Measurements from ENCODE around the gene PCGF3.
"Not testable (repeated sequence)": the region's sequence is repeated elsewhere in the genome, so short reads cannot be mapped to it uniquely, and the experiment has no call there.

The PCGF3 gene

GRCh38 chr4:704198-704891 is 1.3 kb upstream of the PCGF3 start:
- DNase-seq: no peak

- DNase-seq: no peak
These were observed 708 bp upstream of the PCGF3 start for GRCh38 chr4:704971-705277.

GRCh38 chr4:706083-706633 is 526 bp downstream of the PCGF3 start:
- not testable (repeated sequence) for DNase-seq

- DNase-seq: no peak
These were observed 1.4 kb downstream of the PCGF3 start for GRCh38 chr4:706834-707598.

GRCh38 chr4:707929-708630 is 2.4 kb downstream of the PCGF3 start:
- DNase-seq: no peak

GRCh38 chr4:708631-708933 is 3.0 kb downstream of the PCGF3 start:
- no peak for DNase-seq

GRCh38 chr4:709348-709747 is 3.7 kb downstream of the PCGF3 start:
- no peak for DNase-seq

GRCh38 chr4:710116-710515 is 4.5 kb downstream of the PCGF3 start:
- no peak for DNase-seq

- no peak for DNase-seq
These were observed 5.3 kb downstream of the PCGF3 start for GRCh38 chr4:710916-711315.

- DNase-seq: no peak
These were observed 6.5 kb downstream of the PCGF3 start for GRCh38 chr4:712093-712492.

- no peak for DNase-seq
These were observed 7.4 kb downstream of the PCGF3 start for GRCh38 chr4:712916-713632.

- DNase-seq: no peak
These were observed 8.5 kb downstream of the PCGF3 start for GRCh38 chr4:714087-714486.

GRCh38 chr4:717601-718320 is 12.1 kb downstream of the PCGF3 start:
- no peak for DNase-seq

- DNase-seq: no peak
These were observed 12.8 kb downstream of the PCGF3 start for GRCh38 chr4:718460-718859.

GRCh38 chr4:720111-720860 is 14.7 kb downstream of the PCGF3 start:
- no peak for DNase-seq

GRCh38 chr4:721261-722168 is 15.9 kb downstream of the PCGF3 start:
- DNase-seq: no peak

GRCh38 chr4:722169-722725 is 16.6 kb downstream of the PCGF3 start:
- no peak for DNase-seq

GRCh38 chr4:722851-723360 is 17.3 kb downstream of the PCGF3 start:
- no peak for DNase-seq

GRCh38 chr4:723751-724530 is 18.3 kb downstream of the PCGF3 start:
- no peak for DNase-seq
